Activated CD4-positive, alpha-beta T cell treated with anti-CD3 and anti-CD28 coated beads, Interleukin-2, amount 50 U/mL, for 48 hours (primary cell): ENCODE measurements around the gene STRN4.
"Not testable (repeated sequence)": the region's sequence is repeated elsewhere in the genome, so short reads cannot be mapped to it uniquely, and the experiment has no call there.

Source experiments
- DNase-seq, 2 experiments: peaks; one replicate each; pipeline ENCODE4 v3.0.0-alpha.2; 2020

The STRN4 gene

DNA sequence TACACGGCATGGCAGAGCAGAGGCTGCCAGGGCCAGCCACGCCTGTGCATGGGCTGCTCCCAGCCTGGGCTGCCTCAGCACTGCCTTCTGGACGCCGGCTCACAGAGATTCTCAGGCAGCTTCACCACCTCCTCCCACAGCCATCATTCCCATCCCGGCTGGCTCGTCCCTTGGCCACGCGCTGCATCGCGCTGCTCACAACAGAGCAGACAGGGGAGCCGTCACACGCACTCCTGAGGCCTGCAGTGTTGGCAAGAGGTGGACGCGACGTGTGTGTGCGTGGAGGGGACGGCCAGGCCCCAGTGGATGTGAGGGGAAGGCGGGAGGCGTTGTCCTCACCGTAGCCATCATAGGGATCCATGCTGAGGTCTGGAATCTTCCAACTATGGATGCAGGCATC is 21.8 kb downstream of the STRN4 start:
- DNase-seq: no peak

GRCh38 chr19:46723471-46723870 is 22.8 kb downstream of the STRN4 start:
- DNase-seq: no peak

DNA sequence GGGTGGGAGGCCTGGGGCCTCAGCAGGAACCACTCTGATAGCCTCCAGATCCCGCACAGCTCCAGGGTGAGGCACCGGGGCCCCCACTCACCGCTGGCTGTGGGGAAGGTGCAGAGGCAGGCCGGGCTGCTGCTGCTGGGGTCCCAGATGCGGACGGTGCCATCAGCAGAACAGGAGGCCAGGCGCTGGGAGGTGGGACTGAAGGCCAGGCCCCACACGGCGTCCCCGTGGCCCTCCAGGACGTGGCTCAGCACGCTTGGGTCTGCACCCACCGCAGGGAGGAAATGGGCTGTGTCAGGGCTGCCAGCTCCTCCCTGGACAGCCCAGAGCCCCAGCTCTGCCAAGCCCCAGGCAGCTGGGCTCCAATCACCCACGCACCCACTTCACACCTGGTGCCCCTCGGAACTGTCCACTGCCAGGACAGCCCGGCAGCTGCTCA is 23.2 kb downstream of the STRN4 start:
- no peak for DNase-seq

GRCh38 chr19:46722421-46723022 is 23.7 kb downstream of the STRN4 start:
- no peak for DNase-seq

GRCh38 chr19:46722004-46722380 is 24.3 kb downstream of the STRN4 start:
- no peak for DNase-seq

DNA sequence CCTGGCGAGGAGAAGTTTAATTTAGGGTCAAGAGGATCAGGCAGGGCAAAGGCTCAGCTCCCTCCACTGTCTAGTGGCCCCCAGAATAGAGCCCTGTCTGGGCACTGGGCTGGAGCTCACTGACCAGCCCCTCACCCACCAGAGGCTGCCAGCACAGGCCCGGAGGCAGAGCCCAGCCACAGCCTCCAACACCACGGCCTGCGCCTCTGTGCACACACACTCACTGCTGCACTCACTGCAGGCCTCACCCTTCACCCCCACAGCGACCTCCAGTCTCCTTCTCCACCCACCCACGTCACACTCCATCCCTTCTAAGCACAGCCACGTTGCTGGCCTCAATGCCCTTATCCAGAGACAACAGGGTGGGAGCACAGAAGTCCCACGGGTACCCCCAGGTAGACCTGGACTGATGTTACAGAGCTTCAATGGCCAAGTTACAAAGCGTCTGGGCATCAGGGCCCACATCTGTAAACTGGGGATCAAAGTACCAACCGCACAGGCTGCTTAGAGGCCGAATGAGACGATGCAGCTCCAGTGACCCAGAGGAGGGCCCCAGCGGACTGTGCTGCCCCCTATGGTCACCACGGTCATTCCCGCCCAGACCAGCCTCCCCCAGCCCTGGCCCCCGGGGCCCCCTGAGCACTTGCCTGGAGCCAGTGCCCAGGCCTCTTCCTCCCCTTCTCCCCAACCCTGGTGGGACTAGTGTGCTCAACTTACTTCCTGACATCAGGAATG is 24.8 kb downstream of the STRN4 start:
- no peak for DNase-seq

GRCh38 chr19:46720503-46721239 is 25.6 kb downstream of the STRN4 start:
- DNase-seq: no peak

- no peak for DNase-seq
These were observed 26.4 kb downstream of the STRN4 start for GRCh38 chr19:46719629-46720502.

- no peak for DNase-seq
These were observed 27.2 kb downstream of the STRN4 start for GRCh38 chr19:46718934-46719622.

DNA sequence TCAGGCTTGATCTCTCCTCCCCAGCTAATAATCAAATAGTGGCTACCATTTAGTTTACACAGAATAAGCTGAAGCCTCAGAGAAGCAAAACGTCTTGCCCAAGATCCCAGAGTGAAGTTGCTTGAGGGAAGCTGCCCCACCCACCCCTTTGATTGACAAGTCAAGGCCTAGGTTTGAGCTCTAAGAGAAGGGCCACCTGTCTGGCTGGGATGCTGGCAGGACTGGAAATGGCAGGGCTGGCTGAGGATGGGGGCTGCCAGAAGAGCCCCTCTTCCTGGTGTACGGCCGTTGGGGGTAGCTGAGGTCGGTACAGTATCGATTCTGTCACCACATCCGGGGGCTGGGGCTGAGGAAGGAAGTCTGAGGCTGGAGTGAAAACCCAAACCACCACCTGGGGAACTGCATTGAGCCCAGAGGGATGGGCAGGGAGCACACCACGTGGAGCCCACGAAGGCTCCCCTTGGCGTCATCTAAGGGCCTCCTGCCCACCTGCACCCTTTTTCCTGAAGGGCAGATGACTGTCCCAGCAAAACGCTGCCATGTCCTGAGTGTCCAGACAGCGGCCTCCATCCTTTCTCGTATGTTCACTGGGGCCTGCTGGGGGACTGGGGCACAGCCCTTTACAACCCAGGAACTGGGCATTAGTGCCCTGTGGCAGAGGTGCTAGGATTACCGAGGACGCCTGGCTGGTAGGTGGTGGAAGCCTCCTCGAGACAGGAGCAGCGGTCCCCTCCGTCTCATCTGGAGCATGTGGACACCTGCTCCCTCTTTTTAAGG is 27.9 kb downstream of the STRN4 start:
- peak; percentile 64 to 72 for DNase-seq

DNA sequence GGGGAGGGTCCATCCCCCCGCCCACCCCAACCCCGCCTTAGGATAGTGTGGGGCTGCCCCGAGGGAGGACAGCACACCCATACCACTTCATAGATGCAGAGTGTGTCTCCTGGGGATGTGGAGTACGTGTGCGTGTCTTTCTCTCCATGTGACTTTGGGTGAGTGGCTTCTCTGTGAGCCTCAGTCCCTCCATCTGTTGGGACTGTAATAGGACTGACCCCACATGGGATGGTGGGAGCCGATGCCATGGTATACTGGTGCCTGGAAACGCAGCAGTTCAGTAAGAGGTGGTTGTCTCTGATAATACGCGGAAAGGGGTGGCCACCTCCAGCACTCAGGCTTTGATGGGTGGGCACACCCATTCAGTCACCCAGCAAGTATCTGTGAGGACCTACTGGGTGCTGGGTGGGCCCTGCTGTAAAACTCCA is 28.5 kb downstream of the STRN4 start:
- peak in 1 of 2 experiments; percentile 32 for DNase-seq

- peak; percentile 95 for DNase-seq
These were observed 29.1 kb downstream of the STRN4 start, which contains the start of gene PRKD2 for GRCh38 chr19:46717034-46717715. Gene PRKD2 (minus strand): TSS chr19:46717114. CDS start chr19:46716370, 744 bp downstream.

DNA sequence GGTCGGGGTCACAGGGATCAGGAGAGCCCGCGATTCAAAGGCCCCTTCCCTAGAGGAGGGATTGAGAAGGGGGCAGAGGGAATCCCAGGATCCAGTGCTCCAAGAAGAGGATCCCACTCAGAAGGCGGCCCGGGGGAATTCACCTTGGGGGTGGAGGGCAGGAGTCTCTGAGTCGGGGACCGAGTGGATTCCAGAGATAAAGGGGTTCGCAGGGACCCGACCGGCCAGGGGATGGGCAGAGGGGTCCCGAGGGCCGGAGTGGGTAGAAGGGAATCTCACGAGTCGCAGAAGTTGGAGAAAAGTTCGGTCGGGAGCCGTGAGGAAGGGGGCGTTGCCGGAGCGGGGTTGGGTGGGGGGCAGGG is 29.6 kb downstream of the STRN4 start:
- no peak for DNase-seq

DNA sequence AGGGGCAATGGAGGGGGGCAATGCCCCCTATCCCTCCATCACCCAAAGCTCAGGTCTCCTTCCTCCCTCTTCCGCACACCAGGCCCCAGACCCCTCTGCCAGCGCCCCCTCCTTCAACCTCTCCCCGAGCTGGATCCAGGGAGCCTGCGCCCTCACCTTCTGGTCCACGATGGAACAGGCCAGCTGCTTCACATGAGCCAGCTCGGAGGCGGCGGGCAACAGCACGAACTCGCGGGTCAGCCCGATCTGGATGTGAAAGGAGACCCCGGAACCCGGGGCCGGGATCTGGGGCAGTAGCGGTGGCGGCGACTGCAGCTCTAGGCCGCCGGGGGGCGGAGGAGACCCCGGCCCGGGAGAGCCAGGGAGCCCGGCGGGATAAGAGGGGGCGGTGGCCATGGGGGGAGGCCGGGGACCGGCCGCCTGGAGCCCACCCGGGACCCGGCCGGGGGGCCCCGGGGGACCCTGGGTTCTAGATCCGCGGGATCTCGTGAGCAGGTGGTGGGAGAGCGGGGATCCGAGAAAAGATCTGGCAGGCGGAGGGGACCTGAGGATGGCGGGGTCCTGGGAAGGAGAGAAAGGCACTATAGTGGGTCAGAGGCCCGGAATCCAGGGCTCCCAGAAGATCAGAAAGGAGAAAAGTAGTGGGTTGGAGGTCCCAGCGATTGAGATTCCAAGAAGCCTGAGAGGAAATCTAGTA is 30.1 kb downstream of the STRN4 start:
- DNase-seq: peak in 1 of 2 experiments; percentile 36

GRCh38 chr19:46715620-46715974 is 30.7 kb downstream of the STRN4 start:
- peak in 1 of 2 experiments; percentile 19 for DNase-seq

- peak; percentile 53 to 58 for DNase-seq
These were observed 31.7 kb downstream of the STRN4 start for GRCh38 chr19:46714444-46715106.

GRCh38 chr19:46713781-46714443 is 32.3 kb downstream of the STRN4 start:
- DNase-seq: peak; percentile 74 to 79

DNA sequence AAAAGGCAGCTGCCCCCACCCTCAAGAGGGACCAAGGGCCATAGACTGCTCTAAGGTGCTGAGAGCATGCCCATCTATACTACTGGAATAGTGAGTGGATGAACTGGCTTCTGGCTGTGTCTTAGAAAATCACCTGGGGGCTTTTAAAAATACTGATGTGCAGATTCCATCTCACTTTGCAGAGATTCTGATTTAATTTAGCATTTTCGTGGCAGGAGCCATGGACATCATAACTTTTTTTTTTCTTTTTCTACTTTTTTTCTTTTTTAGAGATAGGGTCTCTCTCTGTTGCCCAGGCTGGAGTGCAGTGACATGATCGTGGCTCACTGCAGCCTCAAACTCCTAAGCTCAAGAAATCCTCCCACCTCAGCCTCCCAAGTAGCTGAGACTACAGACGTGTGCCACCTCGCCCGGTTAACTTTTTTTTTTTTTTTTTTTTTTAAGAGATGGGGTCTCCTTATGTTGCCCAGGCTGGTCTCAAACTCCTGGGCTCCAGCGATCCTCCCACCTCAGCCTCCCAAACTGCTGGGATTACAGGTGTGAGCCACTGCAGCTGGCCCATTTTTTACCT is 33.4 kb downstream of the STRN4 start:
- not testable (repeated sequence) for DNase-seq

DNA sequence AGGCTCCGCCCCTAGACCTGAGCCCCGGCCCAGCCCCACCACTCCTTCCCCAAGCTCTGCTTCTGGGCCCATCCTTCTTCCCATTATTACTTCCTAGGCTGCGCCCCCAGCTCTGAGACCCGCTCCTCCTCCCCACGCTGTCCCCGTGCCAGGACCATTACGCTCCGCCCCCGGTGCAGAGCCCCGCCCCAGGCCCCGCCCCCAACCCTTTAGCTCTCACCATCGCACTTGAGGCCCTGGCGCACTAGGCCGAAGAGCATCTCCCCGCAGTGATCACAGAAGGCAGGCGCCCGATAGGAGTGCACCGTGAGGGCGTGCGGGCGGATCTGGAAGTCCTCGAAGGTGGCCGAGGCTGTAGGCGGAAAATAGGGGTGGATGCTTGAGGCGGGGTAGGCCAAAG is 35.6 kb downstream of the STRN4 start:
- DNase-seq: peak in 1 of 2 experiments; percentile 14
